ENCODE results near the gene SSB.

Gene SSB

GRCh38 chr2:169771021-169771420 lies 27.6 kb upstream of the SSB start:
- Mint-ChIP-seq H3K9me3 (no peaks in the 10 kb centered on the region), H3K36me3 (ENCODE audit: low read depth) (no peaks in the 10 kb centered on the region), H3K27ac (no peak overlapping the region), H3K4me1 (ENCODE audit: low read depth) (peaks cover 29% of the 10 kb centered on the region), H3K4me3 (no peak overlapping the region), H3K27me3 (peaks cover 23% of the 10 kb centered on the region)
- intact Hi-C loops (cut with micrococcal nuclease) = no loop called here

- H3K9me3 Mint-ChIP-seq = no peaks in the 10 kb centered on the region
- H3K4me1 Mint-ChIP-seq (ENCODE audit: low read depth) = peaks cover 26% of the 10 kb centered on the region
- no peaks in the 10 kb centered on the region for H3K36me3 Mint-ChIP-seq (ENCODE audit: low read depth)
- H3K4me3 Mint-ChIP-seq = no peak overlapping the region
- intact Hi-C loops (cut with micrococcal nuclease) = no loop called here
- H3K27ac Mint-ChIP-seq = no peak overlapping the region
- H3K27me3 Mint-ChIP-seq = peaks cover 23% of the 10 kb centered on the region
Observed at GRCh38 chr2:169771612-169772011, 27.1 kb upstream of the SSB start.

- Mint-ChIP-seq H3K4me3 (no peak overlapping the region), H3K36me3 (ENCODE audit: low read depth) (no peaks in the 10 kb centered on the region), H3K27ac (no peak overlapping the region), H3K27me3 (peaks cover 15% of the 10 kb centered on the region), H3K4me1 (ENCODE audit: low read depth) (peaks cover 23% of the 10 kb centered on the region), H3K9me3 (no peaks in the 10 kb centered on the region)
- intact Hi-C loops (cut with micrococcal nuclease) = no loop called here
Observed at GRCh38 chr2:169772651-169773050, 26.0 kb upstream of the SSB start.

GRCh38 chr2:169775354-169775753 lies 23.3 kb upstream of the SSB start:
- no peaks in the 10 kb centered on the region for H3K27me3 Mint-ChIP-seq
- no peak overlapping the region for H3K27ac Mint-ChIP-seq
- no peak overlapping the region for H3K4me3 Mint-ChIP-seq
- intact Hi-C loops (cut with micrococcal nuclease) = no loop called here
- no peaks in the 10 kb centered on the region for H3K36me3 Mint-ChIP-seq (ENCODE audit: low read depth)
- no peaks in the 10 kb centered on the region for H3K9me3 Mint-ChIP-seq
- H3K4me1 Mint-ChIP-seq (ENCODE audit: low read depth) = peaks cover 16% of the 10 kb centered on the region

GRCh38 chr2:169775765-169776164 lies 22.9 kb upstream of the SSB start:
- Mint-ChIP-seq H3K36me3 (ENCODE audit: low read depth) (no peaks in the 10 kb centered on the region), H3K4me1 (ENCODE audit: low read depth) (peaks cover 12% of the 10 kb centered on the region), H3K4me3 (no peak overlapping the region), H3K27ac (no peak overlapping the region), H3K27me3 (no peaks in the 10 kb centered on the region), H3K9me3 (no peaks in the 10 kb centered on the region)
- intact Hi-C loops (cut with micrococcal nuclease) = no loop called here

GRCh38 chr2:169776252-169776761 lies 22.4 kb upstream of the SSB start:
- no peaks in the 10 kb centered on the region for H3K36me3 Mint-ChIP-seq (ENCODE audit: low read depth)
- peaks cover 8% of the 10 kb centered on the region for H3K4me1 Mint-ChIP-seq (ENCODE audit: low read depth)
- intact Hi-C loops (cut with micrococcal nuclease) = no loop called here
- H3K27me3 Mint-ChIP-seq = no peaks in the 10 kb centered on the region
- H3K4me3 Mint-ChIP-seq = no peak overlapping the region
- H3K27ac Mint-ChIP-seq = no peak overlapping the region
- H3K9me3 Mint-ChIP-seq = no peaks in the 10 kb centered on the region

GRCh38 chr2:169778446-169778845 lies 20.2 kb upstream of the SSB start:
- Mint-ChIP-seq H3K9me3 (no peaks in the 10 kb centered on the region), H3K27me3 (no peaks in the 10 kb centered on the region), H3K36me3 (ENCODE audit: low read depth) (no peaks in the 10 kb centered on the region), H3K4me1 (ENCODE audit: low read depth) (peaks cover 6% of the 10 kb centered on the region), H3K27ac (no peak overlapping the region), H3K4me3 (no peak overlapping the region)
- intact Hi-C loops (cut with micrococcal nuclease) = no loop called here

GRCh38 chr2:169781249-169782013 lies 17.2 kb upstream of the SSB start:
- Mint-ChIP-seq H3K9me3 (no peaks in the 10 kb centered on the region), H3K27ac (no peak overlapping the region), H3K4me1 (ENCODE audit: low read depth) (peaks cover 6% of the 10 kb centered on the region), H3K27me3 (no peaks in the 10 kb centered on the region), H3K36me3 (ENCODE audit: low read depth) (no peaks in the 10 kb centered on the region), H3K4me3 (no peak overlapping the region)
- intact Hi-C loops (cut with micrococcal nuclease) = no loop called here

GRCh38 chr2:169782513-169782912 lies 16.2 kb upstream of the SSB start:
- H3K4me1 Mint-ChIP-seq (ENCODE audit: low read depth) = peaks cover 6% of the 10 kb centered on the region
- no peaks in the 10 kb centered on the region for H3K36me3 Mint-ChIP-seq (ENCODE audit: low read depth)
- no peak overlapping the region for H3K27ac Mint-ChIP-seq
- intact Hi-C loops (cut with micrococcal nuclease) = no loop called here
- H3K4me3 Mint-ChIP-seq = no peak overlapping the region
- no peaks in the 10 kb centered on the region for H3K27me3 Mint-ChIP-seq
- H3K9me3 Mint-ChIP-seq = no peaks in the 10 kb centered on the region

- Mint-ChIP-seq H3K9me3 (no peaks in the 10 kb centered on the region), H3K27me3 (peaks cover 14% of the 10 kb centered on the region), H3K4me1 (ENCODE audit: low read depth) (peaks cover 14% of the 10 kb centered on the region), H3K4me3 (no peak overlapping the region), H3K36me3 (ENCODE audit: low read depth) (no peaks in the 10 kb centered on the region), H3K27ac (no peak overlapping the region)
- intact Hi-C loops (cut with micrococcal nuclease) = loop anchor here (10.0 kb wide), 1 partner anchor 206 kb away; the partner anchor contains the start of gene PPIG
Observed at GRCh38 chr2:169790581-169790980, 8.1 kb upstream of the SSB start.

GRCh38 chr2:169795181-169795580 lies 3.5 kb upstream of the SSB start:
- intact Hi-C loops (cut with micrococcal nuclease) = loop anchor here (10.0 kb wide), 1 partner anchor 210 kb away; the partner anchor contains the start of gene PPIG
- Mint-ChIP-seq H3K27me3 (peaks cover 10% of the 10 kb centered on the region), H3K9me3 (no peaks in the 10 kb centered on the region), H3K4me1 (ENCODE audit: low read depth) (no peaks in the 10 kb centered on the region), H3K27ac (no peak overlapping the region), H3K4me3 (no peak overlapping the region), H3K36me3 (ENCODE audit: low read depth) (peaks cover 5% of the 10 kb centered on the region)

GRCh38 chr2:169796441-169796840 lies 2.2 kb upstream of the SSB start:
- H3K4me3 Mint-ChIP-seq = no peak overlapping the region
- H3K36me3 Mint-ChIP-seq (ENCODE audit: low read depth) = peaks cover 5% of the 10 kb centered on the region
- no peaks in the 10 kb centered on the region for H3K4me1 Mint-ChIP-seq (ENCODE audit: low read depth)
- H3K27ac Mint-ChIP-seq = no peak overlapping the region
- intact Hi-C loops (cut with micrococcal nuclease) = loop anchor here (10.0 kb wide), 1 partner anchor 212 kb away; the partner anchor contains the start of gene PPIG
- H3K9me3 Mint-ChIP-seq = no peaks in the 10 kb centered on the region
- peaks cover 8% of the 10 kb centered on the region for H3K27me3 Mint-ChIP-seq

GRCh38 chr2:169797601-169798000 lies 1.1 kb upstream of the SSB start:
- Mint-ChIP-seq H3K4me1 (ENCODE audit: low read depth) (peaks cover 6% of the 10 kb centered on the region), H3K9me3 (no peaks in the 10 kb centered on the region), H3K4me3 (no peak overlapping the region), H3K36me3 (ENCODE audit: low read depth) (peaks cover 17% of the 10 kb centered on the region), H3K27me3 (peaks cover 8% of the 10 kb centered on the region), H3K27ac (no peak overlapping the region)
- intact Hi-C loops (cut with micrococcal nuclease) = loop anchor here (10.0 kb wide), 1 partner anchor 213 kb away; the partner anchor contains the start of gene PPIG

GRCh38 chr2:169798397-169798717 lies 314 bp upstream of the SSB start:
- Mint-ChIP-seq H3K36me3 (ENCODE audit: low read depth) (peaks cover 20% of the 10 kb centered on the region), H3K27ac (peak overlapping the region; percentile 77), H3K4me1 (ENCODE audit: low read depth) (peaks cover 6% of the 10 kb centered on the region), H3K4me3 (peak overlapping the region; percentile 80), H3K9me3 (no peaks in the 10 kb centered on the region), H3K27me3 (peaks cover 8% of the 10 kb centered on the region)
- intact Hi-C loops (cut with micrococcal nuclease) = loop anchor here (2.0 to 10.0 kb wide), 2 partner anchors 104 to 214 kb away; partner anchors contain the start of genes CFAP210, PHOSPHO2 and PPIG
